Measurements from ENCODE around the gene ANO8. TPM values are rescaled to one million over a fixed set of nuclear protein-coding genes. Genes with fewer than 3 reads are reported as not detected.
A peak's percentile ranks its signal among the peaks of the same experiment; 100 is the strongest.

ANO8 gene
- total and polyA plus RNA-seq, 2 of the 13 experiments (the other 11 are each of a cell fraction or from before 2014, with no cell fraction given): 1.8 to 3.5 TPM

DNA sequence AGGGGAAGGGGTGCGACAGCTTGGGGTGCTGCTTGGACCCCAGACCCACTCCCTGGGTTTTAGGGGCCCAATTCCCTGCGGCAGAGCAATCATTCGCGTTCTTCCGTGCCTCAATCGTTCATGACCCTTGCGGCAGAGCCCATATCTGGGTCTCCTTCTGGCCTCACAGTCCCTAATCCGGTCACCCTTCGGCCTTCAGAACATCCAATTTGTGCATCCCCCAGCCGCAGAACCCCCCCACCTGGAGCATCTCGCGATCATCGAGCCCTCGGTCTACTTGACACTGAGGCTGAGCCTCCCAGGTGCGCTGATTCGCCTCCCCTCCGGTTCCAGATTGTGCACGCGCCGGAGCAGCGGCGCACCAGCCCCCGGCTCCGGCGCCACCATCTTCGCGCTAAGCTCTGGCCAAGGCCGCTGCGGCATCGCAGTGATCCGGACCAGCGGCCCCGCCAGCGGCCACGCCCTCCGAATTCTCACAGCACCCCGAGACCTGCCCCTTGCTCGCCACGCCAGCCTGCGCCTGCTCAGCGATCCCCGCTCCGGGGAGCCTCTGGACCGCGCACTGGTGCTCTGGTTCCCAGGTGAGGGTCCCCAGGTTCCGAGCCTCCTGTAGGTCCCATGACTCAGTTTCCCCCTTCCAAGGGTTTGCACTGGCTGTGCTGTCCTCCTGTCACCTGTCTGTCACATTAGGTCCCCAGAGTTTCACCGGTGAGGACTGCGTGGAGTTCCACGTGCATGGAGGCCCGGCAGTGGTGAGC is 3.2 kb upstream of the ANO8 start (continued):
- TF ChIP-seq PCBP1 (IDR thresholded peaks at IDR 0.05; ENCODE audit: borderline replicate concordance, low read depth, low read length): no peak
- no peak for TF ChIP-seq ZNF264 (CRISPR knock-in tag; IDR thresholded peaks at IDR 0.05)
- TF ChIP-seq, protein P1, sequence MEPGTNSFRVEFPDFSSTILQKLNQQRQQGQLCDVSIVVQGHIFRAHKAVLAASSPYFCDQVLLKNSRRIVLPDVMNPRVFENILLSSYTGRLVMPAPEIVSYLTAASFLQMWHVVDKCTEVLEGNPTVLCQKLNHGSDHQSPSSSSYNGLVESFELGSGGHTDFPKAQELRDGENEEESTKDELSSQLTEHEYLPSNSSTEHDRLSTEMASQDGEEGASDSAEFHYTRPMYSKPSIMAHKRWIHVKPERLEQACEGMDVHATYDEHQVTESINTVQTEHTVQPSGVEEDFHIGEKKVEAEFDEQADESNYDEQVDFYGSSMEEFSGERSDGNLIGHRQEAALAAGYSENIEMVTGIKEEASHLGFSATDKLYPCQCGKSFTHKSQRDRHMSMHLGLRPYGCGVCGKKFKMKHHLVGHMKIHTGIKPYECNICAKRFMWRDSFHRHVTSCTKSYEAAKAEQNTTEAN (CRISPR knock-in tag; conservative IDR thresholded peaks at IDR 0.05): no peak
- TF ChIP-seq, protein P2, sequence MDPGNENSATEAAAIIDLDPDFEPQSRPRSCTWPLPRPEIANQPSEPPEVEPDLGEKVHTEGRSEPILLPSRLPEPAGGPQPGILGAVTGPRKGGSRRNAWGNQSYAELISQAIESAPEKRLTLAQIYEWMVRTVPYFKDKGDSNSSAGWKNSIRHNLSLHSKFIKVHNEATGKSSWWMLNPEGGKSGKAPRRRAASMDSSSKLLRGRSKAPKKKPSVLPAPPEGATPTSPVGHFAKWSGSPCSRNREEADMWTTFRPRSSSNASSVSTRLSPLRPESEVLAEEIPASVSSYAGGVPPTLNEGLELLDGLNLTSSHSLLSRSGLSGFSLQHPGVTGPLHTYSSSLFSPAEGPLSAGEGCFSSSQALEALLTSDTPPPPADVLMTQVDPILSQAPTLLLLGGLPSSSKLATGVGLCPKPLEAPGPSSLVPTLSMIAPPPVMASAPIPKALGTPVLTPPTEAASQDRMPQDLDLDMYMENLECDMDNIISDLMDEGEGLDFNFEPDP (CRISPR knock-in tag; conservative IDR thresholded peaks at IDR 0.05): no peak
- no peak for TF ChIP-seq U2AF2 (IDR thresholded peaks at IDR 0.05; ENCODE audit: low read depth, low read length)
- TF ChIP-seq PITX1 (CRISPR knock-in tag; IDR thresholded peaks at IDR 0.05): no peak
- peak; percentile 11; the same call in 1 of the 2 replicates for TF ChIP-seq RXRA (CRISPR knock-in tag; IDR thresholded peaks at IDR 0.05)
- no peak for TF ChIP-seq TCF7L2 (IDR thresholded peaks at IDR 0.05; ENCODE audit: low read depth, low read length)
- TF ChIP-seq ARID2 (CRISPR knock-in tag; IDR thresholded peaks at IDR 0.05; ENCODE audit: borderline replicate concordance): no peak
- 0 out of 2 replicates have a peak, but pooled peaks have one; percentile 35 for TF ChIP-seq ZNF572 (CRISPR knock-in tag; IDR thresholded peaks at IDR 0.05)
- no peak for TF ChIP-seq MXD4 (CRISPR knock-in tag; IDR thresholded peaks at IDR 0.05)
- TF ChIP-seq FOXK1 (CRISPR knock-in tag; IDR thresholded peaks at IDR 0.05; ENCODE audit: borderline replicate concordance, low read depth): no peak
- TF ChIP-seq KDM3A (CRISPR knock-in tag; IDR thresholded peaks at IDR 0.05; ENCODE audit: low read depth): no peak
- no peak for TF ChIP-seq MBD4 (IDR thresholded peaks at IDR 0.05; ENCODE audit: borderline replicate concordance, low read length)
- no peak for TF ChIP-seq SATB2 (CRISPR knock-in tag; IDR thresholded peaks at IDR 0.05)
- no peak for TF ChIP-seq NFE2 (CRISPR knock-in tag; IDR thresholded peaks at IDR 0.05)
- TF ChIP-seq, protein P3, sequence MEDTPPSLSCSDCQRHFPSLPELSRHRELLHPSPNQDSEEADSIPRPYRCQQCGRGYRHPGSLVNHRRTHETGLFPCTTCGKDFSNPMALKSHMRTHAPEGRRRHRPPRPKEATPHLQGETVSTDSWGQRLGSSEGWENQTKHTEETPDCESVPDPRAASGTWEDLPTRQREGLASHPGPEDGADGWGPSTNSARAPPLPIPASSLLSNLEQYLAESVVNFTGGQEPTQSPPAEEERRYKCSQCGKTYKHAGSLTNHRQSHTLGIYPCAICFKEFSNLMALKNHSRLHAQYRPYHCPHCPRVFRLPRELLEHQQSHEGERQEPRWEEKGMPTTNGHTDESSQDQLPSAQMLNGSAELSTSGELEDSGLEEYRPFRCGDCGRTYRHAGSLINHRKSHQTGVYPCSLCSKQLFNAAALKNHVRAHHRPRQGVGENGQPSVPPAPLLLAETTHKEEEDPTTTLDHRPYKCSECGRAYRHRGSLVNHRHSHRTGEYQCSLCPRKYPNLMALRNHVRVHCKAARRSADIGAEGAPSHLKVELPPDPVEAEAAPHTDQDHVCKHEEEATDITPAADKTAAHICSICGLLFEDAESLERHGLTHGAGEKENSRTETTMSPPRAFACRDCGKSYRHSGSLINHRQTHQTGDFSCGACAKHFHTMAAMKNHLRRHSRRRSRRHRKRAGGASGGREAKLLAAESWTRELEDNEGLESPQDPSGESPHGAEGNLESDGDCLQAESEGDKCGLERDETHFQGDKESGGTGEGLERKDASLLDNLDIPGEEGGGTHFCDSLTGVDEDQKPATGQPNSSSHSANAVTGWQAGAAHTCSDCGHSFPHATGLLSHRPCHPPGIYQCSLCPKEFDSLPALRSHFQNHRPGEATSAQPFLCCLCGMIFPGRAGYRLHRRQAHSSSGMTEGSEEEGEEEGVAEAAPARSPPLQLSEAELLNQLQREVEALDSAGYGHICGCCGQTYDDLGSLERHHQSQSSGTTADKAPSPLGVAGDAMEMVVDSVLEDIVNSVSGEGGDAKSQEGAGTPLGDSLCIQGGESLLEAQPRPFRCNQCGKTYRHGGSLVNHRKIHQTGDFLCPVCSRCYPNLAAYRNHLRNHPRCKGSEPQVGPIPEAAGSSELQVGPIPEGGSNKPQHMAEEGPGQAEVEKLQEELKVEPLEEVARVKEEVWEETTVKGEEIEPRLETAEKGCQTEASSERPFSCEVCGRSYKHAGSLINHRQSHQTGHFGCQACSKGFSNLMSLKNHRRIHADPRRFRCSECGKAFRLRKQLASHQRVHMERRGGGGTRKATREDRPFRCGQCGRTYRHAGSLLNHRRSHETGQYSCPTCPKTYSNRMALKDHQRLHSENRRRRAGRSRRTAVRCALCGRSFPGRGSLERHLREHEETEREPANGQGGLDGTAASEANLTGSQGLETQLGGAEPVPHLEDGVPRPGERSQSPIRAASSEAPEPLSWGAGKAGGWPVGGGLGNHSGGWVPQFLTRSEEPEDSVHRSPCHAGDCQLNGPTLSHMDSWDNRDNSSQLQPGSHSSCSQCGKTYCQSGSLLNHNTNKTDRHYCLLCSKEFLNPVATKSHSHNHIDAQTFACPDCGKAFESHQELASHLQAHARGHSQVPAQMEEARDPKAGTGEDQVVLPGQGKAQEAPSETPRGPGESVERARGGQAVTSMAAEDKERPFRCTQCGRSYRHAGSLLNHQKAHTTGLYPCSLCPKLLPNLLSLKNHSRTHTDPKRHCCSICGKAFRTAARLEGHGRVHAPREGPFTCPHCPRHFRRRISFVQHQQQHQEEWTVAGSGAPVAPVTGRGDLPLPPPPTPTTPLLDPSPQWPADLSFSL (CRISPR knock-in tag; IDR thresholded peaks at IDR 0.05): no peak
- TF ChIP-seq, protein P4, sequence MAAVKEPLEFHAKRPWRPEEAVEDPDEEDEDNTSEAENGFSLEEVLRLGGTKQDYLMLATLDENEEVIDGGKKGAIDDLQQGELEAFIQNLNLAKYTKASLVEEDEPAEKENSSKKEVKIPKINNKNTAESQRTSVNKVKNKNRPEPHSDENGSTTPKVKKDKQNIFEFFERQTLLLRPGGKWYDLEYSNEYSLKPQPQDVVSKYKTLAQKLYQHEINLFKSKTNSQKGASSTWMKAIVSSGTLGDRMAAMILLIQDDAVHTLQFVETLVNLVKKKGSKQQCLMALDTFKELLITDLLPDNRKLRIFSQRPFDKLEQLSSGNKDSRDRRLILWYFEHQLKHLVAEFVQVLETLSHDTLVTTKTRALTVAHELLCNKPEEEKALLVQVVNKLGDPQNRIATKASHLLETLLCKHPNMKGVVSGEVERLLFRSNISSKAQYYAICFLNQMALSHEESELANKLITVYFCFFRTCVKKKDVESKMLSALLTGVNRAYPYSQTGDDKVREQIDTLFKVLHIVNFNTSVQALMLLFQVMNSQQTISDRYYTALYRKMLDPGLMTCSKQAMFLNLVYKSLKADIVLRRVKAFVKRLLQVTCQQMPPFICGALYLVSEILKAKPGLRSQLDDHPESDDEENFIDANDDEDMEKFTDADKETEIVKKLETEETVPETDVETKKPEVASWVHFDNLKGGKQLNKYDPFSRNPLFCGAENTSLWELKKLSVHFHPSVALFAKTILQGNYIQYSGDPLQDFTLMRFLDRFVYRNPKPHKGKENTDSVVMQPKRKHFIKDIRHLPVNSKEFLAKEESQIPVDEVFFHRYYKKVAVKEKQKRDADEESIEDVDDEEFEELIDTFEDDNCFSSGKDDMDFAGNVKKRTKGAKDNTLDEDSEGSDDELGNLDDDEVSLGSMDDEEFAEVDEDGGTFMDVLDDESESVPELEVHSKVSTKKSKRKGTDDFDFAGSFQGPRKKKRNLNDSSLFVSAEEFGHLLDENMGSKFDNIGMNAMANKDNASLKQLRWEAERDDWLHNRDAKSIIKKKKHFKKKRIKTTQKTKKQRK (IDR thresholded peaks at IDR 0.05; ENCODE audit: low read length): no peak
